ENCODE data around the gene E2F7.
A peak's percentile ranks its signal among the peaks of the same experiment; 100 is the strongest.
"Not testable (repeated sequence)": the region's sequence is repeated elsewhere in the genome, so short reads cannot be mapped to it uniquely, and the experiment has no call there.

E2F7 gene, protein sequence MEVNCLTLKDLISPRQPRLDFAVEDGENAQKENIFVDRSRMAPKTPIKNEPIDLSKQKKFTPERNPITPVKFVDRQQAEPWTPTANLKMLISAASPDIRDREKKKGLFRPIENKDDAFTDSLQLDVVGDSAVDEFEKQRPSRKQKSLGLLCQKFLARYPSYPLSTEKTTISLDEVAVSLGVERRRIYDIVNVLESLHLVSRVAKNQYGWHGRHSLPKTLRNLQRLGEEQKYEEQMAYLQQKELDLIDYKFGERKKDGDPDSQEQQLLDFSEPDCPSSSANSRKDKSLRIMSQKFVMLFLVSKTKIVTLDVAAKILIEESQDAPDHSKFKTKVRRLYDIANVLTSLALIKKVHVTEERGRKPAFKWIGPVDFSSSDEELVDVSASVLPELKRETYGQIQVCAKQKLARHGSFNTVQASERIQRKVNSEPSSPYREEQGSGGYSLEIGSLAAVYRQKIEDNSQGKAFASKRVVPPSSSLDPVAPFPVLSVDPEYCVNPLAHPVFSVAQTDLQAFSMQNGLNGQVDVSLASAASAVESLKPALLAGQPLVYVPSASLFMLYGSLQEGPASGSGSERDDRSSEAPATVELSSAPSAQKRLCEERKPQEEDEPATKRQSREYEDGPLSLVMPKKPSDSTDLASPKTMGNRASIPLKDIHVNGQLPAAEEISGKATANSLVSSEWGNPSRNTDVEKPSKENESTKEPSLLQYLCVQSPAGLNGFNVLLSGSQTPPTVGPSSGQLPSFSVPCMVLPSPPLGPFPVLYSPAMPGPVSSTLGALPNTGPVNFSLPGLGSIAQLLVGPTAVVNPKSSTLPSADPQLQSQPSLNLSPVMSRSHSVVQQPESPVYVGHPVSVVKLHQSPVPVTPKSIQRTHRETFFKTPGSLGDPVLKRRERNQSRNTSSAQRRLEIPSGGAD

DNA sequence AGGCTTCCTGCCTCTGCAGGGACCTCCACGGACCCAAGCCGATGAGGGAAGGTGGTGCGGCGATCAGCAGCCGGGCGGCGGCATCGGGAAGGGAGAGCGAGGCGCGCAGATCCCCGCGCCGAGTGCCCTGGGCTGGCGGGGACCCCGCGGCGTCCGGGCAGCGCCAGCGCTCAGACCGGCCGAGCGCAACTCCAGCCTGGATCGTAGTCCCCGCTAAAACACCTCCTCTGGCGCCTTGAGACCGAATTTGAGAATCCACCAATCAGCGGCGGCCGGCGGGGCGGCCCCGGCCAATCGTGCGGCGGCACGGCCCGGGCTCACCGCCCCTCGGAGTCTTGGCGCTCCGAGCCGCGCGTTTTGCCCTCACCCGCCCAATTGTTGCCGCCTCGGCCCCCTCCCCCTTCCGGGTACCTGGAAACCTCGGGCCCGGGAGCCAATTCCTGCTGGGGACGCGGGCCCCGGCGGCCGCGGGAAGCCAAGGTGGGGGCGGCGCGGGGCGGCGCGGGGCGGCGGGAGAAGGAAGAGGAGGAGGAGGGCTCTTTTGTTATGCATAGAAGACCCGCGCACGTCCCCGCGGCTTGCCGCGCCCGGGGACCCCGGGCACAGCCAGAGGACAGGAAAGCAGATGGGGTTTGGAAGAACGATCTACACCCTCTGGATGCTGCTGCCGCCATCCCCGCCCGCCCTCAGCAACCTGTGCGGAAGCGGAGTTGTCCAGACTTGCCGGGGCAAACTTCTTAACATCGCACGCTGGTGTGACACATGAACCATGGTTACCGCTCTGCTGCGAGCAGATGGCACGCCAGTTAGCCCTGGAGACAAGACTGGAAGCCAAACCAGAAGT, at the start of gene E2F7:
TSS of gene E2F7 (minus strand) at position 209 of the 844 bp plus-strand sequence. CDS start 934 bp downstream, outside the sequence.
- DNase-seq: peak; percentile 96

GRCh38 chr12:77113971-77114370, 48.6 kb upstream of the E2F7 start:
- no peak for DNase-seq

GRCh38 chr12:77108707-77109106, 43.3 kb upstream of the E2F7 start:
- DNase-seq: no peak

DNA sequence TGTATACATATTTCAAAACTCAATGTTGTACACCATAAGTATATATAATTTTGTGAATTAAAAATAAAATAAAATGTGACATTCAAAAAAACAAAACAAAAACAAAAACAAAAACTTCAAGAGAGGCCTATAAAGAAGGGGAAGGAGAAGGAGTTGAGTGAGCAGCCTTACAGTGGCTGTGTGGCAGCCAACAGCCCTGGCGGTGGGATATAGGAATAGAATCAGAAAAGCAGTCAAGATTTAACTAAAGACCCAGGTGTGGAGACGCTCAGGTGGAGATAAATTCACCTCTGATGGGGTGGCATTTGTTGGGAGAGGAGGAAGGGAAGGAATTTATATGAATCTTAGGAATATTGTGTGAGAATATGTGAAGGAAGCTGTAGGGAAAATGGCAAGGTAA, 41.8 kb upstream of the E2F7 start:
- DNase-seq: no peak

- no peak for DNase-seq
These were observed 39.4 kb upstream of the E2F7 start for GRCh38 chr12:77104792-77105191.

DNA sequence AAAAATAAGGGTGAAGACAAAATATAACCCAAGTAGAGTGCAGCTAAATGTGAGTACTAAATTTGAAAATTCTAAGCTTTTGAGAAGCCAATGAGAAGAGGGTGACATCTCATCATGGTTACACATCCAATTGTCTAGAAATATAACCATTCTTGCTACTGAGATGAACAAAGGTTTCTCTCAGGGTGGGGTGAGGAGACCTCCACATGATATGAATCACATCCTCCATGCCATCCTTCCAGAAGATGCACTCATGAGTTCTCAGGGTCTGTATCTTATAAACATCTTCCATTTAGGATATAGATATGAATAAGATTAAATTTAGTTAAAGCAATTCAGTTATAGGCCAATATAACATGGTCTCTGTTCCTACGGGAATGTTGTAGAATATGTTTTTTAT, 38.9 kb upstream of the E2F7 start:
- DNase-seq: no peak

DNA sequence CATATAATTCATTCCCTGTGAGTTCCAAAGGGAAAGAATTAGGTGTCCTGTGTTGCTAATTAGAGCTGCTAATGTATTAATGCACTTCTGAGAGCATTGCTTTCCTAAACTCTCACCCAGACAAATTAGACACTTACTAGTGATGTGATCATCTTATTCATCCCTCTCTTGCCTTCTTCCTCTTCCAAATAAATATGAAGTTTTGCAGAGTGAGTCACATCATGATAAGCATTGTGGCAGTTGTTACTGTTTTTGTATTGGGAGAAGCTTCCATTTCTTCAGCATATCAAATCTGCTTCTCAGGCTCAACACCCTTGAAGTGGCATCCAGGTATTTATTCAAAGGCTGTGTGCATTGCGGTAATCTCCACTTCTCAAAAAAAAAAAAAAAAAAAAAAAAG, 37.3 kb upstream of the E2F7 start:
- no peak for DNase-seq

- no peak for DNase-seq
These were observed 36.8 kb upstream of the E2F7 start for GRCh38 chr12:77102123-77102522.

- DNase-seq: no peak
These were observed 34.4 kb upstream of the E2F7 start for GRCh38 chr12:77099799-77100198.

- no peak for DNase-seq
These were observed 32.5 kb upstream of the E2F7 start for GRCh38 chr12:77097846-77098245.

DNA sequence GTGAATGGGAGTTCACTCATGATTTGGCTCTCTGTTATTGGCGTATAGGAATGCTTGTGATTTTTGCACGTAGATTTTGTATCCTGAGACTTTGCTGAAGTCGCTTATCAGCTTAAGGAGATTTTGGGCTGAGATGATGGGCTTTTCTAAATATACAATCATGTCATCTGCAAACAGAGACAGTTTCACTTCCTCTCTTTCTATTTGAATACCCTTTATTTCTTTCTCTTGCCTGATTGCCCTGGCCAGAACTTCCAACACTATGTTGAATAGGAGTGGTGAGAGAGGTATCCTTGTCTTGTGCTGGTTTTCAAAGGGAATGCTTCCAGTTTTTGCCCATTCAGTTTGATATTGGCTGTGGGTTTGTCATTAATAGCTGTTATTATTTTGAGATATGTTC, 26.9 kb upstream of the E2F7 start:
- not testable (repeated sequence) for DNase-seq

DNA sequence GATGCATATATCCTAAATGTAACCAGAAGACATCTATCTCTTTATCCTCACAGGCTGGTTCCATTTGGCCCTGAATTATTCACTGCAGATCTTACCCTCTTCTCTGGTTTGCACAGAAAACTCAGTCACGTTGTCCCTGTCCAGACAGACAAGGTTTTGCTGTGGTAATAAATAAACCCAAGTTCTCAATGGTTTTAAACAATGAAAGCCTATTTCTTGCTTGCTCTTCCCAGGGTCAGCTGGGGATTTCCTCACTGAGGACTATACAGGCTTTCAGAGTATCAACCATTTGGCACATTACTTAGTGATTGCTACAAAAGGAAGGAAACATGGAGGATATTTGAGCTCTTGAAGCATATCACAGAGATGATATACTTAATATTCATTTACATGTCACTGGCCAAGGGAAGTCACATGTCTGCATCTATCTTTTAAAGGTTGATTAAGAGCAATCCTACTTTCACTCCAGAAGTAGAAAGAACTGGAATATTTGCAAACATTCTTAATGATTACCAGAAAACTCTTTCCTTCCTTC, 24.4 kb upstream of the E2F7 start:
- no peak for DNase-seq

- no peak for DNase-seq
These were observed 22.1 kb upstream of the E2F7 start for GRCh38 chr12:77087427-77087826.

DNA sequence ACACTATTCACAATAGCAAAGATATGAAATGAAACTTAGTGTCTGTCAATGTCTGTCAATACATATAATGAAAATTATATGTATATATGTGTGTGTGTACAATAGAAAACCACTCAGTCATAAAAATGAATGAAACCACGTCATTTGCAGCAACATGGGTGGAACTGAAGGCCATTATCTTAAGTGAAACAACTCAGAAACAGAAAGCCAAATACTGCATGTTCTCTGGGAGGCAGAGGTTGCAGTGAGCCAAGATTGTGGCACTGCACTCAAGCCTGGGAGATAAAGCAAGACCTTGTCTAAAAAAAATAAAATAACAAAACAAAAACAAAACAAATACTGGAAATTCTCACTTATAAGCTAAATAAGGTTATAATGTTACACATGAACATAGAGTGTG, 16.7 kb upstream of the E2F7 start:
- no peak for DNase-seq

GRCh38 chr12:77079631-77080030, 14.3 kb upstream of the E2F7 start:
- DNase-seq: no peak

DNA sequence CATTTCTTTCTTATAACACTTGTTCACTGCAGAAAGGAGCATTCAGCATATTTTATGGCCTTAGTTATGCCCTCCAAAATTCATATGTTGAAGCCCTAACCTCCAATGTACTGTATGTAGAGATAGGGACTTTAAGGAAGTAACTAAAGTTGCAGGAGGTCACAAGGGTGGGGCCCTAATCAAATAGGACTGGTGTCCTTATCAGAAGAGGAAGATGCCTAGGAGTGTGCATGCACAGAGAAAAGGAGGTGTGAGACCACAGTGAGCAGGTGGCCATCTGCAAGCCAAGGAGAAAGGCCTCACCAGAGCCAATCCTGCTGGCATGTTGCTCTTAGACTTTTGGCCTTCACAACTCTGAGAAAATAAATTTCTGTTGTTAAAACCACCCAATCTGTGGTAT, 12.9 kb upstream of the E2F7 start:
- no peak for DNase-seq

DNA sequence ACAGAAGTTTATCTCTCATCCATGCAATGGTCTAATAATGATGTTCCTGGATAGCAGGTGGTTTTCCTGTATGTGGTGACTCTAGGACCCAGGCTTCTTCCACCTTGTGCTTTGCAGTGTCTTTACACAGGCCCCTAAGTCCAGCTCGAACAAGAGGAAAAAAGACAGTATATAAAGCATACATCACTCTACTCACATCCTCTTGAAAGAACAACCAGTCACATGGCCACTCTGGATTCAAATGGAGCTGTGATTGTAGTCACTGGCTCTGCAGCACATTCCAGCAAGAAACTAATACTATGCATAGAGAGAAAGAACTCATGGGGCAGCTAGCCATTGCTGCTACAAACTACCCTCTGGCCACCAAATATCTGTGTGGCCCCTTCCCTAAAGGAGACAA, 11.5 kb upstream of the E2F7 start:
- no peak for DNase-seq

GRCh38 chr12:77073894-77074293, 8.5 kb upstream of the E2F7 start:
- DNase-seq: not testable (repeated sequence)

- DNase-seq: no peak
These were observed 7.6 kb upstream of the E2F7 start for GRCh38 chr12:77072833-77073495.

DNA sequence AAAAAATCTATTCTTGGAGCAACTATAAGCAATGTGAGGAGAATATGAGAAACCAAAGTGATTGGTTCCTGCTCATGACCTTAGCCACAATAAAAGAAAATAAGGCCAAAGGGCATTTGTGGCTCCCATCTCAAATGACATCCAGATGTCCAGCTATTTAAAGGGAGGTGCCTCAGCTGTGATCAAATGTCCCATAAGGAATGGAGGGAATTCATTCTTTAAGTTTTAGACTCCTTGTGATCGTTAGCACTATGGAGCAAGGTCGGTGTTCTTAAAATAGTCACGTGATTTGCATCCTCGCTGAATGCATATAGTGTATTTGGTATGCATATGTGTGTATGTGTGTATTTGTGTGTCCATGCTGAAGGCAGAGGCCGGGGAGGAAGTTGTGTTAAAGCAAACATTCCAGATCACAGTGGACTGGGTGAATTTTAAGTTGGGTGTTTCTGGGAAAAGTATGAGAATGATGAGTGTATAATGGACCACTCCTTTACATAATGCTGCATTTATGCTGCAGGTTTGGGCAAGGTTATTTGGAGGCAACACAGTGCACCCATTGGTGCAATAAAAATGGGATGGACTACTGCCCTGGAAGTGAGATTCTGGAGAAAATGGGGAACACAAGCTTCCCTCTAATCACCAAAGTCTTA, 5.6 kb upstream of the E2F7 start:
- DNase-seq: no peak

GRCh38 chr12:77070382-77070781, 5.0 kb upstream of the E2F7 start:
- DNase-seq: no peak

Measured in eye (tissue), 1 donor.